ENCODE measurements around the gene DRAXIN. TPM values are rescaled to one million over a fixed set of nuclear protein-coding genes. Genes with fewer than 3 reads are reported as not detected.

DRAXIN gene
- total RNA-seq, 1 experiment from 2014 or later = 20.5 TPM

GRCh38 chr1:11675325-11675724 is 16.2 kb upstream of the DRAXIN start:
- Histone ChIP-seq H3K4me1 (ENCODE audit: insufficient read depth, low read length) (no peaks in the 10 kb centered on the region), H2BK20ac (ENCODE audit: low read depth, low read length, poor library complexity, severe bottlenecking) (no peak overlapping the region), H2BK12ac (ENCODE audit: insufficient read length, low read depth, low read length) (no peak overlapping the region), H4K8ac (replicated peaks; ENCODE audit: insufficient read length, low read depth, low read length) (no peak overlapping the region), H2AFZ (ENCODE audit: low read length) (no peak overlapping the region), H2AK5ac (ENCODE audit: insufficient read length, low read length) (no peak overlapping the region), H3K23me2 (ENCODE audit: insufficient read length, low read depth, low read length, poor library complexity, severe bottlenecking) (no peaks in the 10 kb centered on the region), H4K5ac (ENCODE audit: insufficient read length, low read depth, low read length) (no peak overlapping the region), H3K56ac (ENCODE audit: insufficient read length, low read depth, low read length) (no peak overlapping the region), H4K20me1 (ENCODE audit: control insufficient read depth, insufficient read depth, insufficient read length) (no peaks in the 10 kb centered on the region), H3K4me2 (ENCODE audit: insufficient read depth, insufficient read length, low read length) (no peak overlapping the region), H3K79me2 (ENCODE audit: insufficient read depth, low read length) (peaks cover 2% of the 10 kb centered on the region; the same call in 1 of the 2 replicates), H3K27me3 (ENCODE audit: insufficient read depth, low read length) (no peaks in the 10 kb centered on the region), H4K91ac (ENCODE audit: insufficient read length, low read depth, low read length) (no peak overlapping the region), H3K14ac (ENCODE audit: insufficient read depth, low read length) (no peak overlapping the region), H3K18ac (ENCODE audit: insufficient read length, low read depth, low read length) (no peak overlapping the region), H3K9ac (ENCODE audit: extremely low read depth, insufficient read length, low read length) (no peak overlapping the region), H3K23ac (ENCODE audit: insufficient read length, low read depth, low read length) (no peak overlapping the region), H3K79me1 (ENCODE audit: insufficient read depth, low read depth, low read length, poor library complexity, severe bottlenecking) (no peaks in the 10 kb centered on the region), H2BK15ac (ENCODE audit: low read depth, low read length) (no peak overlapping the region), H2BK5ac (ENCODE audit: insufficient read length, low read length) (no peak overlapping the region), H2BK120ac (ENCODE audit: low read depth, low read length, poor library complexity, severe bottlenecking) (no peak overlapping the region), H3T11ph (ENCODE audit: low read length) (no peak overlapping the region), H3K9me3 (ENCODE audit: control insufficient read depth, low read depth, low read length) (no peaks in the 10 kb centered on the region), H3K27ac (ENCODE audit: insufficient read length, low read depth, low read length) (no peak overlapping the region), H3K4ac (ENCODE audit: low read depth, low read length) (no peak overlapping the region)
- H3K9me3 Mint-ChIP-seq = no peaks in the 10 kb centered on the region
- H3K36me3 Mint-ChIP-seq (ENCODE audit: insufficient read depth in 1 of 3, low read depth in 3 of 3) = peaks cover 50 to 88% (median 76%) of the 10 kb centered on the region in 3 experiments
- no peak for DNase-seq
- H3K27me3 Mint-ChIP-seq (ENCODE audit: low read depth) = no peaks in the 10 kb centered on the region
- no peak overlapping the region for H3K27ac Mint-ChIP-seq
- no CpG with 5 or more reads among the region's 10 CpGs for WGBS (ENCODE audit: extremely low coverage, insufficient read length, low lambda C conversion rate)
- TF ChIP-seq CTCF (conservative IDR thresholded peaks at IDR 0.05) = no peak
- peaks cover 10 to 18% of the 10 kb centered on the region in 2 experiments for H3K4me1 Mint-ChIP-seq
- no peak overlapping the region; a peak in 1 of 5 replicates for H3K4me3 Mint-ChIP-seq

Data from H9 (cell line).